Measurements from ENCODE around the gene GCG. TPM values are rescaled to one million over a fixed set of nuclear protein-coding genes. Genes with fewer than 3 reads are reported as not detected.

GCG gene
- total RNA-seq, 1 experiment from 2014 or later = not detected

- H3K4me2 ChIP-seq (ENCODE audit: low read length) = no peak overlapping the region
- H3K9me3 ChIP-seq (ENCODE audit: control insufficient read depth in 1 of 2, insufficient read depth in 1 of 2, low read depth in 1 of 2, low read length in 2 of 2) = no peaks in the 10 kb centered on the region
- RAD21 ChIA-PET (ENCODE audit: low non-redundant PET in 1 of 2, low total read pairs in 2 of 2, uncharacterized antibody in 2 of 2, unreplicated experiment in 2 of 2) = interaction anchor here in 1 of 2 experiments (3.3 kb wide), 1 partner anchor 143 kb away, joined by 11 read pairs; no protein-coding TSS in a partner anchor
- no peaks in the 10 kb centered on the region for H3K9me2 ChIP-seq (ENCODE audit: insufficient read depth)
- H3K4me3 ChIP-seq (replicated peaks in 1 of 2; ENCODE audit: low read depth in 1 of 2, low read length in 2 of 2) = no peak overlapping the region
- no peaks in the 10 kb centered on the region for H3K79me2 ChIP-seq (ENCODE audit: insufficient read depth, low read length)
- POLR2A ChIA-PET = no interaction called here
- TF ChIP-seq YY1 (IDR thresholded peaks at IDR 0.05; ENCODE audit: extremely low read depth, insufficient replicate concordance, low read depth, low read length) (no peak), RAD21 (IDR thresholded peaks at IDR 0.05; ENCODE audit: low read depth) (peak; percentile 5; the same call in 1 of the 2 replicates), CTCF (IDR thresholded peaks at IDR 0.05 in 2 of 3, conservative IDR thresholded peaks at IDR 0.05 in 1 of 3; ENCODE audit: borderline replicate concordance in 1 of 3, insufficient read depth in 1 of 3, low read depth in 2 of 3, low read length in 2 of 3) (peak in 2 of 3 experiments; percentile 43 to 56; a peak in 4 of 6 replicates), POLR2A (IDR thresholded peaks at IDR 0.05; ENCODE audit: borderline replicate concordance, extremely low read depth, insufficient read depth, insufficient read length) (no peak), CBX3 (IDR thresholded peaks at IDR 0.05; ENCODE audit: low read depth) (no peak)
- CTCF ChIA-PET = interaction anchor here (0.8 to 6.2 kb wide), 5 partner anchors 8 to 143 kb away, joined by 3 to 119 read pairs (median 3); no protein-coding TSS in a partner anchor
- H3K27ac ChIP-seq (ENCODE audit: low read depth, low read length) = no peak overlapping the region
- no peak overlapping the region for H3K9ac ChIP-seq (ENCODE audit: low read length)
- ATAC-seq (no peak), DNase-seq (ENCODE audit: low read depth, low spot score) (no peak)
- H3K36me3 ChIP-seq (ENCODE audit: control insufficient read depth in 1 of 2, insufficient read depth in 2 of 2, low read length in 2 of 2) = no peaks in the 10 kb centered on the region
- no peak overlapping the region for H2AFZ ChIP-seq (ENCODE audit: low read depth, low read length, poor library complexity, severe bottlenecking)
- no TSS peak for BruUV-seq (replicated peaks)
- intact Hi-C loops (cut with micrococcal nuclease) = no loop called here
- no peaks in the 10 kb centered on the region for H4K20me1 ChIP-seq (ENCODE audit: insufficient read depth)
- H3K4me1 ChIP-seq (ENCODE audit: control insufficient read depth in 1 of 2, insufficient read depth in 2 of 2, low read length in 2 of 2) = no peaks in the 10 kb centered on the region
- no peaks in the 10 kb centered on the region for H3K27me3 ChIP-seq (ENCODE audit: insufficient read depth, low read length)
Observed at GRCh38 chr2:162155093-162155492, 3.0 kb upstream of the GCG start.

GRCh38 chr2:162153608-162154224, 1.7 kb upstream of the GCG start:
- DNase-seq (ENCODE audit: low read depth, low spot score) (peak; percentile 52), ATAC-seq (peak; percentile 97)
- Histone ChIP-seq H3K27ac (ENCODE audit: low read depth, low read length) (no peak overlapping the region), H3K4me1 (ENCODE audit: control insufficient read depth in 1 of 2, insufficient read depth in 2 of 2, low read length in 2 of 2) (no peaks in the 10 kb centered on the region), H2AFZ (ENCODE audit: low read depth, low read length, poor library complexity, severe bottlenecking) (peak overlapping the region; percentile 50), H3K27me3 (ENCODE audit: insufficient read depth, low read length) (no peaks in the 10 kb centered on the region), H3K4me3 (replicated peaks in 1 of 2; ENCODE audit: low read depth in 1 of 2, low read length in 2 of 2) (no peak overlapping the region), H4K20me1 (ENCODE audit: insufficient read depth) (no peaks in the 10 kb centered on the region), H3K4me2 (ENCODE audit: low read length) (0 out of 2 replicates have a peak overlapping the region, but pooled peaks have one; percentile 13), H3K9me3 (ENCODE audit: control insufficient read depth in 1 of 2, insufficient read depth in 1 of 2, low read depth in 1 of 2, low read length in 2 of 2) (no peaks in the 10 kb centered on the region), H3K9me2 (ENCODE audit: insufficient read depth) (no peaks in the 10 kb centered on the region), H3K79me2 (ENCODE audit: insufficient read depth, low read length) (no peaks in the 10 kb centered on the region), H3K36me3 (ENCODE audit: control insufficient read depth in 1 of 2, insufficient read depth in 2 of 2, low read length in 2 of 2) (no peaks in the 10 kb centered on the region), H3K9ac (ENCODE audit: low read length) (no peak overlapping the region)
- RAD21 ChIA-PET (ENCODE audit: low non-redundant PET in 1 of 2, low total read pairs in 2 of 2, uncharacterized antibody in 2 of 2, unreplicated experiment in 2 of 2) = interaction anchor here (1.4 to 3.3 kb wide), 2 partner anchors 144 kb away, joined by 4 to 11 read pairs; no protein-coding TSS in a partner anchor
- no peak for TF ChIP-seq ZNF274 (IDR thresholded peaks at IDR 0.05; ENCODE audit: low read depth, low read length)
- TF ChIP-seq CEBPB (IDR thresholded peaks at IDR 0.05; ENCODE audit: low read depth) = no peak
- peak; percentile 76 for TF ChIP-seq RAD21 (IDR thresholded peaks at IDR 0.05; ENCODE audit: low read depth)
- TF ChIP-seq SP1 (IDR thresholded peaks at IDR 0.05; ENCODE audit: low read depth) = no peak
- TF ChIP-seq CTCF (IDR thresholded peaks at IDR 0.05 in 2 of 3, conservative IDR thresholded peaks at IDR 0.05 in 1 of 3; ENCODE audit: borderline replicate concordance in 1 of 3, insufficient read depth in 1 of 3, low read depth in 2 of 3, low read length in 2 of 3) = peak; percentile 76 to 87 (median 82)
- no peak for TF ChIP-seq EGR1 (IDR thresholded peaks at IDR 0.05; ENCODE audit: low read depth)
- TF ChIP-seq ATF3 (IDR thresholded peaks at IDR 0.05) = no peak
- TF ChIP-seq EZH2phosphoT487 (IDR thresholded peaks at IDR 0.05; ENCODE audit: borderline replicate concordance) = no peak
- peak; percentile 26 for TF ChIP-seq YY1 (IDR thresholded peaks at IDR 0.05; ENCODE audit: extremely low read depth, insufficient replicate concordance, low read depth, low read length)
- CTCF ChIA-PET = interaction anchor here (0.6 to 6.2 kb wide), 12 partner anchors 9 to 146 kb away, joined by 3 to 119 read pairs (median 4); no protein-coding TSS in a partner anchor
- no TSS peak for BruUV-seq (replicated peaks)
- POLR2A ChIA-PET = no interaction called here
- intact Hi-C loops (cut with micrococcal nuclease) = loop anchor here (1.0 kb wide), 1 partner anchor 148 kb away; no protein-coding TSS in a partner anchor

All from HCT116 (cell line).